Upper lobe of left lung (tissue), 6 donors: Measurements from ENCODE around the gene RINL. TPM values are rescaled to one million over a fixed set of nuclear protein-coding genes. Genes with fewer than 3 reads are reported as not detected.
"Not testable (repeated sequence)": the region's sequence is repeated elsewhere in the genome, so short reads cannot be mapped to it uniquely, and the experiment has no call there.

Source experiments
- ATAC-seq, 2 donors: fragments of 200-7000 bp; cut with Tn5 transposase; one replicate each; pipeline ENCODE4 v1.9.1; 2022; ENCODE audit warnings: mild to moderate bottlenecking in 2 of 2, moderate library complexity in 2 of 2; ENCODE audit not compliant: low FRiP score in 2 of 2
- DNase-seq, 2 donors: peaks; one replicate each; pipeline ENCODE4 v3.0.0-alpha.2; 2019 to 2020
- H3K27ac ChIP-seq, 4 donors: fragments of 200-600 bp; sonication (generic); one replicate each; pipeline ENCODE4 v1.5.1; 2016 to 2019
- H3K27me3 ChIP-seq, 4 donors: fragments of 200-600 bp; sonication (generic); one replicate each; pipeline ENCODE4 v1.5.1; 2017 to 2019
- H3K36me3 ChIP-seq, 4 donors: fragments of 200-600 bp; sonication (generic); one replicate each; pipeline ENCODE4 v1.5.1; 2016 to 2019
- H3K4me1 ChIP-seq, 4 donors: fragments of 200-600 bp; sonication (generic); one replicate each; pipeline ENCODE4 v1.5.1; 2018 to 2019
- H3K4me3 ChIP-seq, 4 donors: fragments of 200-600 bp; sonication (generic); one replicate each; pipeline ENCODE4 v1.5.1; 2017 to 2019; ENCODE audit warnings: mild to moderate bottlenecking in 2 of 4, moderate library complexity in 1 of 4
- H3K9me3 ChIP-seq, 4 donors: fragments of 200-600 bp; sonication (generic); one replicate each; pipeline ENCODE4 v1.5.1; 2018 to 2019
- EP300 ChIP-seq, 4 donors: sonication (generic); formaldehyde crosslinking; IDR thresholded peaks; one replicate each; pipeline ENCODE4 v1.5.1; 2017; ENCODE audit warnings: antibody characterized with exemption in 4 of 4, control low read depth in 2 of 4
- POLR2A ChIP-seq, 4 donors: fragments of 450-650 bp; IDR thresholded peaks; one replicate each; pipeline ENCODE4 v1.5.1; 2016 to 2017; ENCODE audit warnings: antibody characterized with exemption in 4 of 4, mild to moderate bottlenecking in 2 of 4
- POLR2AphosphoS5 ChIP-seq, 2 donors: sonication (generic); formaldehyde crosslinking; IDR thresholded peaks; one replicate each; pipeline ENCODE4 v1.5.1; 2017; ENCODE audit warnings: antibody characterized with exemption in 2 of 2
- WGBS, 2 donors: methylation state at CpG; one replicate each; pipeline ENCODE4 v1.1.5; 2017 to 2018; 5-methylcytosine and 5-hydroxymethylcytosine counted together
- total RNA-seq, 6 donors: library from RNA; depleted of rRNA in 4 of 6; stranded (reverse); fragments of >200 nt in 4 of 6; gene quantifications; one replicate each; pipeline versions ENCODE4 v1.1.0 to v1.2.1, GENCODE V29; 2016 to 2021
- TF ChIP-seq, protein P1 (sequence below), 6 experiments: fragments of 450-650 bp in 4 of 6; fragments of 200-600 bp in 2 of 6; sonication (generic) in 2 of 6; IDR thresholded peaks; one replicate each; pipeline ENCODE4 v1.5.1; 2016 to 2019; ENCODE audit warnings: antibody characterized with exemption in 6 of 6
- donor health status: DM: no; HTN: no; CAD: no; lungs with moderate emphysema.
- donor health status: DM: no; HTN: yes; CAD: no; lungs with severe emphysema.

The RINL gene
- total RNA-seq, 6 donors from 2014 or later: 8.7 to 23.1 (median 13.2) TPM

- H3K9me3 ChIP-seq: no peaks in the 10 kb centered on the region
- no peak overlapping the region for H3K4me3 ChIP-seq
- no peak for ATAC-seq
- no peak for DNase-seq
- H3K36me3 ChIP-seq: peaks cover 9 to 55% (median 41%) of the 10 kb centered on the region in 4 donors
- no peaks in the 10 kb centered on the region for H3K27me3 ChIP-seq
- TF ChIP-seq POLR2AphosphoS5 (IDR thresholded peaks at IDR 0.05): no peak
- no peak for TF ChIP-seq POLR2A (IDR thresholded peaks at IDR 0.05)
- no peak for TF ChIP-seq EP300 (IDR thresholded peaks at IDR 0.05)
- TF ChIP-seq, protein P1, sequence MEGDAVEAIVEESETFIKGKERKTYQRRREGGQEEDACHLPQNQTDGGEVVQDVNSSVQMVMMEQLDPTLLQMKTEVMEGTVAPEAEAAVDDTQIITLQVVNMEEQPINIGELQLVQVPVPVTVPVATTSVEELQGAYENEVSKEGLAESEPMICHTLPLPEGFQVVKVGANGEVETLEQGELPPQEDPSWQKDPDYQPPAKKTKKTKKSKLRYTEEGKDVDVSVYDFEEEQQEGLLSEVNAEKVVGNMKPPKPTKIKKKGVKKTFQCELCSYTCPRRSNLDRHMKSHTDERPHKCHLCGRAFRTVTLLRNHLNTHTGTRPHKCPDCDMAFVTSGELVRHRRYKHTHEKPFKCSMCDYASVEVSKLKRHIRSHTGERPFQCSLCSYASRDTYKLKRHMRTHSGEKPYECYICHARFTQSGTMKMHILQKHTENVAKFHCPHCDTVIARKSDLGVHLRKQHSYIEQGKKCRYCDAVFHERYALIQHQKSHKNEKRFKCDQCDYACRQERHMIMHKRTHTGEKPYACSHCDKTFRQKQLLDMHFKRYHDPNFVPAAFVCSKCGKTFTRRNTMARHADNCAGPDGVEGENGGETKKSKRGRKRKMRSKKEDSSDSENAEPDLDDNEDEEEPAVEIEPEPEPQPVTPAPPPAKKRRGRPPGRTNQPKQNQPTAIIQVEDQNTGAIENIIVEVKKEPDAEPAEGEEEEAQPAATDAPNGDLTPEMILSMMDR (IDR thresholded peaks at IDR 0.05): no peak
- H3K27ac ChIP-seq: no peak overlapping the region
- peaks cover 4 to 37% (median 29%) of the 10 kb centered on the region in 4 donors for H3K4me1 ChIP-seq
- WGBS, 2 donors: 93 to 96% methylated on average over 6 of the region's 6 CpGs
These were observed 13.7 kb upstream of the RINL start for GRCh38 chr19:38891771-38892170.

DNA sequence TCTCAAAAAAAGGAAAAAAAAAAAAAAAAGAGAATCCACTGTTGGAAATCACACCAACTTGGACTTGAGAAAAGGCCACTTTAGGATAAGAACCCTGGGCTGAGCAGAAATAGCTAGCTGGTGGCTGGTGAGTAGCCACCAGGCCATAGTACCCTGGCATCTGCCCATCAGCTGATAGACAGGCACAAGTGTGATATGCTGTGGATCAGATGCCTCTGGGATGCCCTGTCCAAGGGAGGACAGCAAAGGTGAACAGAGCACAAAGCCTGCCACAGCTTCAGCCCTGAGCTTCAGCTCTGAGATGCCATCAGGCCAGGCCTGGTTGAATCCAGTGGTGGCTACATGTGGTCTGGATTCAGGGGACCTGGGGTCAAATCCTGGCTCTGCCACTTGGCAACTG lies 12.6 kb upstream of the RINL start:
- Histone ChIP-seq H3K27ac (no peak overlapping the region), H3K4me1 (peaks cover 4 to 29% (median 28%) of the 10 kb centered on the region in 4 donors), H3K4me3 (no peak overlapping the region), H3K36me3 (peaks cover 9 to 55% (median 41%) of the 10 kb centered on the region in 4 donors), H3K9me3 (no peaks in the 10 kb centered on the region), H3K27me3 (no peaks in the 10 kb centered on the region)
- TF ChIP-seq POLR2AphosphoS5 (IDR thresholded peaks at IDR 0.05): no peak
- TF ChIP-seq, protein P1 (IDR thresholded peaks at IDR 0.05): no peak
- TF ChIP-seq POLR2A (IDR thresholded peaks at IDR 0.05): no peak
- no peak for TF ChIP-seq EP300 (IDR thresholded peaks at IDR 0.05)
- ATAC-seq (no peak), DNase-seq (no peak)

DNA sequence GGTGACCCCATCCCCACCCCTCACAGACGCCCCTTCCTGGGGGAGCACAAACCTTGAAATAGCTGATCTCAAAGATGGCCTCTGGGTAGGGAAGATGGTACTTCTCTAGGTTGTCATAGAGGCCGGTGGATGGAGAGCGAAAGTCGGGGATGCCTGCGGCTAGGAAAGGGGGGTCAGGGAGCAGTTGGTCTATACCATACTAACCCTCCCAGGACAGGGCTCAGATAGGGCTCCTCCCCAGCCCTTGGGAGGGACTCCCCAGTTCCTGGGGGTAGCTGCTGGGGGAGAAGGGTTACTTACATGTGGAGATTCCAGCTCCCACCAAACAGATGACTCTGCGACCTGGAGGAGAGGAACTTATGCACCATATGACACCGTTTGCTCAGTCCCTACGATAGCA lies 11.7 kb upstream of the RINL start:
- no peak overlapping the region for H3K4me3 ChIP-seq
- 89% methylated on average over 8 of the region's 8 CpGs for WGBS, 2 donors

GRCh38 chr19:38888876-38889275 lies 10.8 kb upstream of the RINL start:
- WGBS, 2 donors: 90 to 94% methylated on average over 8 to 17 of the region's 17 CpGs
- H3K9me3 ChIP-seq: no peaks in the 10 kb centered on the region
- H3K4me1 ChIP-seq: peaks cover 4 to 13% (median 11%) of the 10 kb centered on the region in 4 donors
- ATAC-seq (peak in 1 of 2 donors; percentile 13), DNase-seq (no peak)
- no peak overlapping the region for H3K27ac ChIP-seq
- H3K36me3 ChIP-seq: peaks cover 9 to 55% (median 41%) of the 10 kb centered on the region in 4 donors
- TF ChIP-seq, protein P1 (IDR thresholded peaks at IDR 0.05): no peak
- no peak for TF ChIP-seq POLR2A (IDR thresholded peaks at IDR 0.05)
- TF ChIP-seq EP300 (IDR thresholded peaks at IDR 0.05): no peak
- no peak for TF ChIP-seq POLR2AphosphoS5 (IDR thresholded peaks at IDR 0.05)
- H3K27me3 ChIP-seq: no peaks in the 10 kb centered on the region
- no peak overlapping the region for H3K4me3 ChIP-seq

More for the DNA sequence above, 11.7 kb upstream of the RINL start:
- ATAC-seq: no peak
- DNase-seq: no peak
- no peaks in the 10 kb centered on the region for H3K9me3 ChIP-seq
- TF ChIP-seq, protein P1 (IDR thresholded peaks at IDR 0.05): no peak
- TF ChIP-seq EP300 (IDR thresholded peaks at IDR 0.05) (no peak), POLR2A (IDR thresholded peaks at IDR 0.05) (no peak), POLR2AphosphoS5 (IDR thresholded peaks at IDR 0.05) (no peak)
- peaks cover 9 to 55% (median 41%) of the 10 kb centered on the region in 4 donors for H3K36me3 ChIP-seq
- peaks cover 4 to 22% (median 19%) of the 10 kb centered on the region in 4 donors for H3K4me1 ChIP-seq
- no peaks in the 10 kb centered on the region for H3K27me3 ChIP-seq
- no peak overlapping the region for H3K27ac ChIP-seq

DNA sequence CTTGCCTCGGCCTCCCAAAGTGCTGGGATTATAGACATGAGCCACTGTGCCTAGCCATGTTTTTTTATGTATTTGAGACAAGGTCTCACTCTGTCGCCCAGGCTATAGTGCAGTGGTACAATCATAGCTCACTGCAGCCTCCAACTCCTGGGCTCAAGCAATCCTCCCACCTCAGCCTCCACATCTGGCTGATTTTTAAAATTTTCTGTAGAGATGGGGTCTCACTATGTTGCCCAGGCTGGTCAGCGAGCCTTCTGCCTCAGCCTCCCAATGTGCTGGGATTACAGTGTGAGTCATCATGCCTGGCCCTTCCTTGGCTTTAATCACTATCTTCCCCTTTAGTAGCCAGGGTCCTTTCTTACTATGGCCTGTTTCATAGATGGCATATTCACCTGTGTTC lies 6.6 kb upstream of the RINL start:
- not testable (repeated sequence) for DNase-seq, H3K27me3 ChIP-seq, H3K4me3 ChIP-seq, H3K9me3 ChIP-seq, H3K27ac ChIP-seq, ATAC-seq, H3K4me1 ChIP-seq
- H3K36me3 ChIP-seq: peaks cover 9 to 68% (median 49%) of the 10 kb centered on the region in 4 donors
- 96 to 98% methylated on average over 3 of the region's 3 CpGs for WGBS, 2 donors
